GM19467 (cell line): ENCODE measurements around the gene ITIH3.

ENCODE experiments used
- ATAC-seq: cut with Tn5 transposase; IDR thresholded peaks from one replicate; pipeline ENCODE4 v1.9.1; 2021; ENCODE audit warnings: mild to moderate bottlenecking, moderate library complexity; ENCODE audit not compliant: unreplicated experiment

ITIH3 gene

GRCh38 chr3:52779011-52779836, 15.4 kb upstream of the ITIH3 start:
- no peak for ATAC-seq

DNA sequence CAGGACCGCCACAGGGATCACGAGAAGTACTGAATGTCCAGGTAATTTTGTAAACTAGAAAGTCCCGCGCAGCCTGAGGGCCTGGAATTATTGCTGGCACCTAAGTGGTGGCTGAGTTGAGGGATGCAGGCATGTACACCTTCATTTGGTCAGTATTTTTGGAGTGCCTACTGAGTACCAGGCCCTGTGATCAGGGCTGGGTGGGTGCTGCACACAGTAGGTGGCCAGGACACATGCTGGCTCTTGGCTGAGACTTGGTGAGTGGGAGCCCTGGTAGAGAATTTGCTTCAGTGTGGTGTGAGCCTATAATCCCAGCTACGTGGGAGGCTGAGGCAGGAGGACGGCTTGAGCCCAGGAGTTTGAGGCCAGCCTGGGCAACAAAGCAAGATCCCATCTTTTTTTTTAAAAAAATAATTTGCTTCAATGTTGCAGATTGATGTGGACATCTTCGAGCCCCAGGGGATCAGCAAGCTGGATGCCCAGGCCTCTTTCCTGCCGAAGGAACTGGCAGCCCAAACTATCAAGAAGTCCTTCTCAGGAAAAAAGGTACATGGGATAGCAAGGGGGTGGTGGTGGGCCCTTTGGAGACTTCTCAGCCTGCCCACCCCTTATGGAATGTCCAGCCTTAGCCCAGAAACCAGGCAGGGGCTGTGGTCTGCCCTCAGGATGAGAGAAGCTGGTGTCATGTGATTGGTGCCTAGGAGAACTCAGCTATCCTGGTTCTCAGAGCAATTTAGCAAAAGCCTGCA, 14.6 kb upstream of the ITIH3 start:
- no peak for ATAC-seq

DNA sequence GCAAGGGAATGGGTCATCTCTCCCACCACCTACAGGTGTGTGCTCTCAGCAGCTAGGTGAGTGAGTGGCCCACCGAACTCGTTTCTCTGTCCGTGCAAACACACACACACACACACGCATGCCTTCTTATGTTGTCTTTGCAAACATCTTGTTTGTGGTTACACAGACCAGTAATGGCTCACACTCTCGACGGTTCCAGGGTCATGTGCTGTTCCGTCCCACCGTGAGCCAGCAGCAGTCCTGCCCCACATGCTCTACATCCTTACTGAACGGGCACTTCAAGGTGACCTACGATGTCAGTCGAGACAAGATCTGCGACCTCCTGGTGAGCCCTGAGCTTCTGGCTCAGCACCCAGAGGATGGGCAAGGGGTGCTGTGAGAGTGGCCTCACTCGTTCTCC, 12.9 kb upstream of the ITIH3 start:
- ATAC-seq = no peak

GRCh38 chr3:52782412-52783210, 12.0 kb upstream of the ITIH3 start:
- ATAC-seq = no peak

- no peak for ATAC-seq
Measured at GRCh38 chr3:52783211-52783555, 11.4 kb upstream of the ITIH3 start.

DNA sequence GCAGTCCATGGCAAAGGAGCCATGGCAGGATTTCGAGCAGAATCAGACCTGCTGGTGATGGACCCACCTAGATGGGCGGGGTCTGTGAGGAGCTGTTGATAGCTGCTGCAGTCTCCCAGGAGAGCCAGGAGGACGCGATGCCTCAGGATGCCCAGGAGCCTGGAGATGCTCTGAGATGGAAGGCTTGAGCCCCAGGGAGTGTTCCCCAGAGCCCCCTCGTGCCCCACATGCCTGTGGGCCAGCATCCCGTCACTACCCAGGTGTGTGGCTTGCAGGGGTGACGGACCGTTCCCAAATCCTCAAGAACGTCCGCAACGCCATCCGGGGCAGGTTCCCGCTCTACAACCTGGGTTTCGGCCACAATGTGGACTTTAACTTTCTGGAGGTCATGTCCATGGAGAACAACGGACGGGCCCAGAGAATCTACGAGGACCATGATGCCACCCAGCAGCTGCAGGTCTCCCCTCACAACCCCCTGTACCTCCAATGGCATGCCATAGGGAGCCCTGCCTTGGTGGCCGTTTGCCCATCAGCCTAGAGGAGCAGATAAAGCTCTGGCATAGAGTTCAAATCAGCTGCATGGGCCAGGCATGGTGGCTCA, 10.5 kb upstream of the ITIH3 start:
- no peak for ATAC-seq

- no peak for ATAC-seq
Measured at GRCh38 chr3:52784931-52785590, 9.5 kb upstream of the ITIH3 start.

DNA sequence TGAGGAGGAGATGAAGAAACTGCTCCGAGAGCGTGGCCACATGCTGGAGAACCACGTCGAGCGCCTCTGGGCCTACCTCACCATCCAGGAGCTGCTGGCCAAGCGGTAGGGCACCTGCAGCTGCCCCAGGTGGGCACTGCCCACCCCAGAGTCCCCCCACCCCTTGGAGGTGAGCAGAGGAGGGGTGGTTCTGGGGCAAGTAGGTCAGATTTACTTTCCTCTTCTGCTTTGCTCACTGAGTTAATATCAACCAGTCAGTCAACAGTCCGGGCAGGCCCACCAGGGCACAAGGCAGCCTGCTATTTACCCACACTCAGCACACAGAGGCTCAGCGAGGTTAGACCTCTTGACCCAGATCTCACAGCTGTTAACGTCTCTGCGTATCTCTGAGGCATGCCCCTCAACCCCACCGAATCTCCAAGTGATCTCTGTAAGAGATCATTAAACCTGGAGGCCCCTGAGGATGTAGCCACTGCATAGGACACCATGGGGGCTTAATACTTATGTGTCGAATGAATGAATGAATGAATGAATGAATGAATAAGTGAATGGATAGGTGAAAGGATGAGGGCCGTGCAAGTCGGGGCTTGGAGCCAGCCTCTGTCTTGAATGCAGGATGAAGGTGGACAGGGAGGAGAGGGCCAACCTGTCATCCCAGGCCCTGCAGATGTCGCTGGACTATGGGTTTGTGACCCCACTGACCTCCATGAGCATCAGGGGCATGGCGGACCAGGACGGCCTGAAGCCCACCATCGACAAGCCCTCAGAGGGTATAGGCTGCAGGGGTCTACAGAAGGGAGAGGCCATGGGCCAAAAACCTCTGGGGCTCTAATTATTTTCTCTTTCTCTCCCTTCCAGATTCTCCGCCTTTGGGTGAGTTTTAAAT, 8.0 kb upstream of the ITIH3 start:
- ATAC-seq = no peak

DNA sequence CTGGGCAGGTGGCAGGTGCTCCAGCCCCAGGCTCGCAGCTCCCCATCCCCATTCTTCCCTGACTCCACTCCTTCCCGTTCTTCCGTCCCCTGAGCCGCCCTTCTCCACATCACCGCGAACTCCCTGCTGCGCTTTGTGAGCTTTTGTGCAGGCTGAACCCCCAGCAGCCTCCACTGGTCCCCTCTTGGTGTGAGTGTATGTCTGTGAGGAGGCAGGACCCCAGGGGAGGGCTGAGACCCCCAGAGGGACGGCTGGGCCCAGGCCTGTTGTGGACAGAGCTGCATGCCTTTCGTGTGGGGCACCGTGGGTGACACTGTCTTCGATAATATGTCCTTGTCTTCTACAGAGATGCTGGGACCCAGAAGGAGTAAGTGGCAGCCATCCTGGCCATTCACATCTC, 7.3 kb upstream of the ITIH3 start:
- ATAC-seq = no peak

DNA sequence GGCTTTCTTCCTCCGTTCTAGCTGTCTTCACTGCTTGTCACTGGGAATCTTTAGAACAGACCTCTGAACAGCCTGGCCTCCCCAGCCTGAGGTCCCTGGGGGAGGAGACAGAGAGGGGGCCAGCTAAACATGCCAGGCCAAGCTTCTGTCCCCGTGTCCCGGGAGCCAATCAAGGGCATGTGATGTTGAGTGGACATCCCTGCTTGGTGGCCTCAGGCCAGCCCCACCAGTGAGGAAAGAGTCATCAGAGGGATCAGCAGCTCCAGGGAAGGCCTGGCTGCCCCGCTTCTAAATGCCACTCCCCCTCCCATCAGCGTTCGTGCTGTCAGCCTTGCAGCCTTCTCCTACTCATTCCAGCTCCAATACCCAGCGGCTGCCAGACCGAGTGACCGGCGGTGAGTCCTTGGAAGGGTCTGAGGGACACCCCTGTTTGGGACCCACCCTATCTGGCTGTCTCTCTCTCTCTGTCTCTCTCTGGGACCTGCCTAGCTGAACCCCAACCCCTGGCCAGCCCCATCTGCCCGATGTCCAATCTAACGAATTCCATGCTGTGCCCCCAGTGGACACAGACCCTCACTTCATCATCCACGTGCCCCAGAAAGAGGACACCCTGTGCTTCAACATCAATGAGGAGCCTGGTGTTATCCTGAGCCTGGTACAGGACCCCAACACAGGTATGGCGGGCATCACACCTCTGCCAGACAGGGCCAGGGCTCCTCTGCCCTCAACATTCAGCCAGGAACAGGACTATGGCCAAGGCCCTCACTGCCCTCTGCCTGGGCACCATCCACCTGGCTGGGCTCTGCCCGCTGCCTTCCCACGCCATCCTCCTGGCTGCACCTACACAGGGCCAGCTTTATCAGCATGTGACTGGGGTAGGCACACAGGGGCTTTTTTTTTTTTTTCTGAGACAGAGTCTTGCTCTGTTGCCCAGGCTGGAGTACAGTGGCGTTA, 6.6 kb upstream of the ITIH3 start:
- no peak for ATAC-seq

GRCh38 chr3:52788890-52789745, 5.5 kb upstream of the ITIH3 start:
- no peak for ATAC-seq

- no peak for ATAC-seq
Measured at GRCh38 chr3:52789746-52790040, 4.9 kb upstream of the ITIH3 start.

- ATAC-seq = no peak
Measured at GRCh38 chr3:52790337-52790736, 4.3 kb upstream of the ITIH3 start.

DNA sequence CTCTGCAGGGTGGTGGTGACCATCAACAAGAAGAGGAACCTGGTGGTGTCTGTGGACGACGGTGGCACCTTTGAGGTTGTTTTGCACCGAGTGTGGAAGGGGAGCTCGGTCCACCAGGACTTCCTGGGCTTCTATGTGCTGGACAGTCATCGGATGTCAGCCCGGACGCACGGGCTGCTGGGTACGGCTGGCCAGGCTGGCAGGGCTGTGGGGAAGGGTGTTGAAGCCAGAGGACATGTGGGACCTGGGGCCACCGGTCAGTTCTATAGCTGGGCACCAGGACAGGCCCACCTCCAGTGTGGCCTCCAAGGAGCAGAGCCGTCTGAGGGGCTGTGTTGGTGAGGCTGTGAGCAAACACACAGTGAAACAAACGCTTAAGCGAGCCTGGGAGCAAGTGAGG, 3.9 kb upstream of the ITIH3 start:
- ATAC-seq = no peak

- ATAC-seq = no peak
Measured at GRCh38 chr3:52791366-52791765, 3.2 kb upstream of the ITIH3 start.

DNA sequence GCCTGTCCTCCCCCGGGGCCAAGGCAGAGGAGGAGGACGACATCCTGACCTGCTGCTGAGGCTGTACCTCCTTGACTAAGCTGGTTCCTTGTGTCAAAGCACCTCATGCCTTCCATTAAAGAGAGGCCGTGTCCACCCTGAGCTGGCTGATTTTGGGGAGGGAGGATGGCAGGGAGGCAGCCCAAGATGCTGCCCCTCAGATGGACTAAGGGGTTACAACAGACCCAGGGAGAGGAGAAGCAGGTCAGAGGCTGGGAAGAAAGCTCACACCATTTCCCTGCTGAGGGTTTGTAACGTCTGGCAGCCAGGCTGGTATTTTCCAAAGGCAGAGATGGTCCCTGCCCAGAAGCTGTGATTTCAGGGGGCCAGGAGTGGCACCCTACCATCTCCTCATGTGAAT, 2.7 kb upstream of the ITIH3 start:
- no peak for ATAC-seq

- ATAC-seq = no peak
Measured at GRCh38 chr3:52792413-52792812, 2.2 kb upstream of the ITIH3 start.
